Lower leg skin (tissue), 3 donors: ENCODE data around the gene TRMT10B.

Experiments
- CTCF ChIP-seq, 3 donors: fragments of 450-650 bp; IDR thresholded peaks; one replicate each; pipeline ENCODE4 v1.5.1; 2016; ENCODE audit warnings: antibody characterized with exemption in 3 of 3, mild to moderate bottlenecking in 3 of 3, moderate library complexity in 2 of 3
- POLR2A ChIP-seq, 2 donors: fragments of 450-650 bp; IDR thresholded peaks; one replicate each; pipeline ENCODE4 v1.6.1; 2016 to 2017; ENCODE audit warnings: antibody characterized with exemption in 2 of 2, mild to moderate bottlenecking in 1 of 2, moderate library complexity in 1 of 2

GRCh38 chr9:37818849-37819248 is 65.2 kb downstream of the TRMT10B start:
- TF ChIP-seq CTCF (IDR thresholded peaks at IDR 0.05) (no peak), POLR2A (IDR thresholded peaks at IDR 0.05) (no peak)
